HG02571 (cell line): ENCODE results near the gene WWOX.

Source experiments
- ATAC-seq: cut with Tn5 transposase; IDR thresholded peaks from one replicate; pipeline ENCODE4 v1.9.1; 2021; ENCODE audit warnings: mild to moderate bottlenecking, moderate library complexity; ENCODE audit not compliant: unreplicated experiment

Gene WWOX

DNA sequence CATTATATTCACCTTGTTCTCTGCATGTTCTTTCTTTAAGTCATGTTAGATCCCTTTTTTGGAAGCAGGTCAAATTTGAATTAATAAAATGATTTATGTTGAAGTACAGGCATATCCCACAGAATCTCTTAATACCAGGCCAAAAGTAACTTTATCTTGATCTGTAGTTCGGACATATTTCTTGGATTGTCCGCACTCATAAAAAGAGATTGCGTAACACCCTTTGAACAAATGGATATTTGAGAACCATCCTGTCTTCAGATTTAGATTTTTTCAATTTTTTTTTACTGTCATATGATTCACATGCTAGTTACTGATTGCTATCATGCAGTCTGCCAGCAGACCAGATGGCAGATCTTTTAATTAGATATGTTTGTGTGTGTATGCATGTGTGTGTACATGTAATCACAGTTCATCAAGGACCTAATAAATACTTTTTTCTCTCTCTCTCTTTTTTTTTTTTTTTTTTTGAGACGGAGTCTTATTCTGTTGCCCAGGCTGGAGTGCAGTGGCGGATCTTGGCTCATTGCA lies 352.6 kb downstream of the WWOX start:
- ATAC-seq = no peak

DNA sequence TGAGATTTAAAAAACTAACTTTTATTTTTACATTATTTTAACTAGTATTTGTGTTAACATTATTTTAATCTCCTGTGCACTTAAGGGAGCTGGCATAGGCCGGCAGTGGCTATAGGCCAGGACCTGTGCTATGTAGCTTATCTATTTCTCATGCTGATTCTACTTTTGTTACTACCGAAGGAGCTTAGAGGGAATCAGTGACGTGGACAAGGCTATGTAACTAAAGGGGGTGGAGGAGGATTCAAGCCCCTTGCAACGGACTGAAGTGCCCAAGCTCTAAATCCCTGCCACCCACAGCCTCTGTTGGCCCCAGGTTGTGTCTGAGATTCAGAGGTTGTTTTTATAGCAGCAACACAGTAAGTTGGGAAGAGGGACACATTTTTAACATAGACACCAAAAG lies 356.4 kb downstream of the WWOX start:
- no peak for ATAC-seq

DNA sequence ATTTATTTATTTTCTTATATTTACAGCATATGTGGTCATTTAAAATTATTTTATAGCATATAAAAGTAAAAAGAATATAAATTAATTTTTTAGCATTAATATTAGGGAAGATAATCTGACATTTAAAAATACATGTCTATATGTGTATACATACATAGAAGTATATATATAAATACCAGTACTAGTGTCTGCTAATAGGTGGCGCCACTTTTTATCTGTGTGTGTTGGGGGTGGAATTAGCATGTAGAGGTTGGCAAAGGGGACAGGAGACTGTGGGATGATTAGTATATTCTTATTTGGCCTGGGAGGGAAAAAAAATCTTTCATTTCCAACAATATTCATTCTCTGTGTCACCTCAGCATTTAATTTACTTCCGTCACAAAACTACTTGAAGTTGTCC lies 359.1 kb downstream of the WWOX start:
- no peak for ATAC-seq

DNA sequence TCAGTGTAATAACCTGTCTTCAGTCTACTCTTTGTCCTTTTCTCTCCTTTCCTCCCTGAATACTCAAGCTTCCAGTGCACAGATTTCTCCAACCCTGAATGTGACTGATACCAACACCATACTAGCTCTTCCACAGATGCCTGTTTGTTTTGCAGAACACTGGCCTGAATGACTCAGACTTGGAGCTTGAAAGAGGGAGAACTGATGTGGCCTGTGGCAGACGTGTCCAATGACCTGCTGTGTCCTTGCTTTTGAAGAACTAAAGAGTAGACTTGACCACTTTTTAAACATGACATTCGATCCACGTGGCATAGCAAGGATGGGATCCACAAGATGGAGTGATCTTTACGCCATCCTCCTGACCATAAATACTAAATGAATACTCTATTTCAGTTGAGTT lies 361.0 kb downstream of the WWOX start:
- no peak for ATAC-seq

DNA sequence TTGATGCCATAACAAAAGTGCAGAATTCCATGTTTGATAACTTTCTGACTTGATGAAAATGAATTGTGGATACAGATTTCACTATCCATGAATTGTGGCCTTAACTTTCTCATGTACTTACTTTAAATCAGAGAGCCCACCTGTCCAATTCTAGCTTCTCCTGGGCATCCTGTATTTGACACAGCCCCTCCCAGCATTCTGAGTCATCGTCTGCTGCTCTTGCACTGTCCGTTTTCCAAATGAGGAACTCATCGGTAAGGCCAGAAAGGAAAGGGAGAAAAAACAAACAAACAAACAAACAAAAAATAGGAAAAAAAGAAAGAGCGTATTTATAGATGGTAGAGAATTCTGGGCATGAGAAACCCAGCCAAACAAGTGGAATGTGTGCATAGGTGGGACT lies 361.6 kb downstream of the WWOX start:
- ATAC-seq = no peak

DNA sequence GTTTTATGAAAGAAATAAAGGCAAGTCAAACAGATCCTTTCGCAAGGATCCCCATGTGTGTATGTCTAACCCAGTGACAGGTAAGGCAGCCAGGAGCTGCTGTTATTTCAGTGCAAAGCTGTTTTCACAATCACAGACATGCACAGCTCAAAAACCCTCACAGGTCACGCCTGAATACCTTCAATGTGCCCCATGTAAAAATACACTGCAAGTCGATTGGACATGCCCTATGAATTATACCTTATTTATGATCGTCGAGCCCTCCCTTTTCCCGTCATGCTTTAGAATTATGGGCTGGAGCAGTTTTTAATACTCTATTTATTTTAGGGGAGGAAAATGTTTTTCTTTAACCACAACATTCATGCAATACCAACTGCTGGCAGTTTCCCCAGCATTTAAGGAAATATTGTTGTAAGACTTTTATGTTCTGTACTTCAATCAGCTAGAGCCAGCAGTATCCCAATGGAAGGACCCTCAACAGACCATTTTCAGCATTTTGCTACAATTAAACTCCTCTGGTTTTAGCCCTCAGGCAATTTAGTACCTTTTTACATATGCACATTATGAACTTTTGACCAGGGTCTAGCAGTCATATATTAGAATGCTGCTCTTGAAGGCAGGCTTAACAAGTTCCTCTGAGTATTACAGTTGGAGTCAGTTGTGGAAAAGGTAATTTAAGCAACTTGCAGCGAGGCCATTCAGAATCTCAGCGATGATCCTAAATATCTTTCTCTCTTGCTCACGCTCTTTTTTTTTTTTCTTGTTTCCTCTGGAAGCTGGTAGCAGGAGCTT lies 362.2 kb downstream of the WWOX start:
- no peak for ATAC-seq

DNA sequence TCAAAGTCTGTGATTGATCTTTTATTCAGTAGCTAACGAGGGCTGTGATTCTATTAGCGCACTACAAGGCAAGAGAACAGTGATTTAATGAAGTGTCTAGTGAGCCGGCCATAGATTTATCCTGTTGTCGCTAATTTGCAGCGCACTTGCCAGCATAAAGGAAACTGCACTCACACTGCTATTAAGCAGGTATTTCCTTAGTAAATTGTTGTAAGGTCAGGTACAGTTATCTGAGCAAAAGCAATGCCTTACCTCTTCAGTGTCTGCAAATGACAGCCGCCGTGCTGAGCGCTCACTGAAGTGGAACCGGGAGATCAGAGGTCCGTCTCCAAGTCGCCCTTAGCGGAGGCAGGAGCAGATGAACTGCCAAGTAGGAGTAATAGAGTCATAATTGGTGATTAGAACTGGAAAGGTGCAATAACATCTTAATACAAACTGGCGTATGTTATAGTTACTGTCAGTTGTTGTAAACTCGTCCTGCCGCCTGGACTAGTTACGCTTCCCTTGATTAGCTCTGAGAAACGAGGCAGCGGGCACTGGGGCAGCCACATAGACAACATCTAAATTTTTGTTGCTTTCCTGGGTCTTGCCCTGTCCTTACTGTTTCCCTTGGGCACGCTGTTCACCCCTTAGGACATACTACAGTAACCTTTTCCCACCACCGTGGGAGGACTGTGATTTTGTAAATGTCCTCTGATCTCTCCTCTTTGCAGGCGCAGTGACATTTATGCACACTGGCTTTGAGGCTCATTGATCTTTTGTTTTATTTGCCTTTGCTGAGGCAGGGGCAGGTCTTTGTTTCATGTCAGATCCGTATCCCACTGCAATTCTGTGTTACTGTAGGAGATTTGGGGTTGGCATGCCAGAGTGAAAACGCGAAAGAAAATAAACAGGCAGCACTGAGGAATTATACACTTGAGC lies 363.1 kb downstream of the WWOX start:
- ATAC-seq = no peak

DNA sequence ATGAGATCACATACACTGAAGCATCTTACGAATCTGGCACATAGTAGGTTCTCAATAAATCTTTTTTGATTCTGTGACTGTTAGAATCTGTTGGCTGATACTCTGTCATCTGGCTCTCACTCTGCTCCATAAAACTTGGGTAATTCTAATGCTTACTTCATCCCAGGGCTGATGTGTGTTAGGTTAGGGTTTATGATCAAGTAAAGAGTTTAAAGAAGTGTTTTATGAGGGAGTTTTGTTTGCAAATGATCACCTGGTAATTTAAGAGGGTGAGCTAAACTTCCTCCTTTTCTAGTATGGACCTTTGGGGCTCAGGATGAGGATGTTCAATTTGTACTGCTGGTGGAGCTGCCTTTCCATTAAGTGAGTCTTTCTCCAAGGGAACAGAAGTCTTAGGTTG lies 364.1 kb downstream of the WWOX start:
- ATAC-seq = no peak

DNA sequence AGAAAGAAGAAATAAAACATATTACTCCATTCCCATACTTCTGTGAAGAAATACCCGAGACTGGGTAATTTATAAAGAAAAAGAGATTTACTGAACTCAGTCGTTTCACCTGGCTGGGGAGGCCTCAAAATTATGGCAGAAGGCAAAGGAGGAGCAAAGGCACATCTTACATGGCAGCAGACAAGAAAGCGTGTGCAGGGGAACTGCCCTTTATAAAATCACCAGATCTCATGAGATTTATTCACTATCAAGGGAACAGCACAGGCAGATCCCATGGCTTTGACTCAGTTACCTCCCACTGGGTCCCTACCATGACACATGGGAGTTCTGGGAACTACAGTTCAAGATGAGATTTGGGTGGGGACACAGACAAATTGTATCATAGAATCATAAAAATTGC lies 365.4 kb downstream of the WWOX start:
- no peak for ATAC-seq

DNA sequence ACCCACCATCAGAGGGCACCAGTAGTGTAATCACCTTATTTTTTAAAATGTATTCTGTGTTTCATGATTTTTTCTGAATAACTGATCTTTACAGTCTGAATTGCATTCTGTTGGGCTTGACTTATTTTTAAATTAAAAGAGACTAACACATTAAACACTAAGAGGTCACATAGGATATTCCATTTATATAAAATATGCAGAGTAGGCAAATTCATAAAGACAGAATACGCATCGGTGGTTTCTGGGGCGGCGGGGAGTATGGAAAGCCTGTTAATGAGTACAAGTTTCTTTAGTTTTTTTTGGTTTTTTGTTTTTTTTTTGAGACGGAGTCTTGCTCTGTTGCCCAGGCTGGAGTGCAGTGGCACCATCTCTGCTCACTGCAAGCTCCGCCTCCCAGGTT lies 366.3 kb downstream of the WWOX start:
- ATAC-seq = no peak

DNA sequence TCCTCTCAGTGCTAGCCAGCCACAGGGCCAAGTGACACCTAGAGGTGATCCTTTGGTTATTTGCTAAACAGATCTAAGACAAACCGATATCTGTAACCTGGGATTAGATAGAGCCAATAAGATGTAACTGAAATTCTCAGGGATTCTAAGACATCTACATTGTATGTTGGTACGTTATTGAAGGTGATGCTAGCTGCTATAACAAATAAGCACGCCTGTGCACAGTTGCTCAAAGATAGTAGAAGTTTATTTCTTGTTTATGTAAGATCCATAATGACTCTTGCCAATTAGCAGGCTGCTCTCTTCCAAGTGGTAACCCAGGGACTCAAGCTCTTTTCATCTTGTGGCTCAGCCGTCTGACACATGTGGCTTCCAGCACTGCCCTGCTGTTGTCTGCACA lies 370.3 kb downstream of the WWOX start:
- ATAC-seq = no peak

DNA sequence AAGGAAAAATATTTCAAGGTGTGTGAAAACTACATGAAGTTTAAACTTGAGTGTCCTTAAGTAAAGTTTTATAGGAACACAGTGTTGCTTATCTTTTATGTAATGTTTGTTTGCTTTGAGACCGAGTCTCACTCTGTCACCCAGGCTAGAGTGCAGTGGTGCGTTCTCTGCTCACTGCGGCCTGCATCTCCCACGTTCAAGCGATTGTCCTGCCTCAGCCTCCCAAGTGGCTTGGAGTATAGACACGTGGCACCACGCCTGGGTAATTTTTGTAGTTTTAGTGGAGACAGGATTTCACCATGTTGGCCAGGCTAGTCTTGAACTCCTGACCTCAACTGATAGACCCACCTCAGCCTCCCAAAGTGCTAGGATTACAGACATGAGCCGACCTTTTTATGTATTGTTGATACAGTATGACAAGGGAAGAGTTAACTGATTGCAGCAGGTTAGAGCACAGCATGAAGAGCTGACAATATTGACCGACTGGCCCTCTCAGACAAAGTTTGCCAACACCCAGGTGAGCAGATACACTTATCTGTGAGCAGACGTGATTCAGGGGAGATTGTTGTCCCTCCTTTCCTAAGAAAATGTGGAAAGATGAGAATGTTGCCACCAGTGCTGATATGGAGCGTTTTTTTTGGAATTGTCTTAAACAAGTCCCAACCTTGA lies 373.7 kb downstream of the WWOX start:
- ATAC-seq = no peak

DNA sequence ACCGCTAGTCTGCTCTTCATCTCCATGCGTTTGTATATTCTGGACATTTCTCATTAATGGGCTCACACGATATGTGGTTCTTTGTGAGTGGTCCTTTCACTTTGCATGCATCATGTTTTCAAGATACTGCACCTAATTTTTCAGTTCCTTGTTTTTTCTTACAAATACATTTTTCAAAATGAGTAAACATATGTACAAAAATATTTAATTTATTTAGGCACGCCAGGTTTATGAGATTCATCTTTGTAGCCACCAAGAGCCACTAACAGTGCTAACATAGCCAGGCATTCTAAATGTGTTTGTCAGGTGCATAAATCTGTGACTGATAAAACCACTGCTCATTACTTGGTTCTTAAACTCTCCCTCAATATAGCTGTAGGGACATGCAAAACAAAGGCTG lies 375.3 kb downstream of the WWOX start:
- peak; percentile 48 for ATAC-seq

DNA sequence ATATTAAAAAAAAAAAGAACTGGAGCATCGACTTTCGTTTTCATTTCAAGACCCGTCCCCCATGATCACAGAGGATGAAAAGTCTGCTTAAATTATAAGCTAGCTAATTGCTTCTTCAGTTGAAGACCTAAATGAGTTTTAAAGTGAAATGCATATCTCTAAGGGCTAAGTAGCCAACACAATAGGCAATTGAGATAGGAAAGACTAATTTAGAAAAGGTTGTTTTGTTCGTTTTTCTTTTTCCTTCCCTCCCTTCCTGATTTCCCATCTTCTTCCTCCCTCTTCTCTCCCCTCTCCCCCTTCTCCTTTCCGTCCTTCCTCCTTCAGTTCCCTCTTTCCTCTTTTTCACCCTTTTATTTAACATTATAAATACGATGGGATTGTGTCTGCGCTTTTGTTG lies 377.2 kb downstream of the WWOX start:
- no peak for ATAC-seq

DNA sequence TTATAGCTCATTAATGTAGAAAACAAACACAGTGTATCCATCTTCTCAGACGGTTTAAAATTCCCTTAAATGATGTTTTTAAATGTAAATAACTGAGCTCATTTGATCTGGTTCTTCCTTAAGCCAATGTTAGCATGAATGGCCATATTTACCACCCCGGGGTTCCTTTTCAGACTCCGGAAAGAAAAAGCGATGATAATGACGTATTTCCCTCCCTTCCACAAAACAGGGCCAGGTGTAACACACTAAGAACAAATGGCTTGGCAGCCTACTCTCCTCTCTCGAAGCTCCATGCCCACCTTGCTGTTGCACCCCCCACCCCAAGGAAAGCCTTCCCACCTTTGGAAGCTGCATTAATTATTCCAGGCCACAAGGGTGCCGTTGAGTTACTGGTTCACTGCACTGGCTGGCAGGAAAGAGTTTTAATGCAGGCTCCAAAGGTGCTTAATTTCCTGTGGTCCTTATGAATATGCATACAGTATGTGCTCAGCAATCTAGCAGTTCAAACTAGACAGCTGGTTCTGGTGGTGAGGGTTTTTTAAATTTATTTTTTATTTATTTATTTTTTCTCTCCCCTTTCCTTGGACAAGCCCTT lies 378.9 kb downstream of the WWOX start:
- ATAC-seq = no peak

DNA sequence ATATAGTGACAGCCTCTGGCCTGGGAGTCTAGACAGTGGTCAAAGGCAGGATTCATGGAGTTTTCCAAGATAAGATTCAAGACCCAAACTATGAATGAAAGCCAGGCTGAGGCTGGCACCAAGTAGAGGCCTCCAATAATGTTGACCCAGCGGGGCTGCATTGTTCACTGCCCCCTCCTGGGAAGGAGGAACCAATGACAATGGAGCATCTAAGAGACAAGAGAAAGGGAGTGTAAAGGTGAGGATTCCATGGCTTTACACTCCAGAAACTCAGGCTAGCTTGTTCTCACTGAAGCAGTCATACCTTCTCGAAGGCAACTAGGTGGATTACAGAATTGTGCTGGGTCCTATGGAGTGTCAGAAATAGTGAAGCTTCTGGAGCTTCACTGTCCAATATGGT lies 380.3 kb downstream of the WWOX start:
- ATAC-seq = no peak

DNA sequence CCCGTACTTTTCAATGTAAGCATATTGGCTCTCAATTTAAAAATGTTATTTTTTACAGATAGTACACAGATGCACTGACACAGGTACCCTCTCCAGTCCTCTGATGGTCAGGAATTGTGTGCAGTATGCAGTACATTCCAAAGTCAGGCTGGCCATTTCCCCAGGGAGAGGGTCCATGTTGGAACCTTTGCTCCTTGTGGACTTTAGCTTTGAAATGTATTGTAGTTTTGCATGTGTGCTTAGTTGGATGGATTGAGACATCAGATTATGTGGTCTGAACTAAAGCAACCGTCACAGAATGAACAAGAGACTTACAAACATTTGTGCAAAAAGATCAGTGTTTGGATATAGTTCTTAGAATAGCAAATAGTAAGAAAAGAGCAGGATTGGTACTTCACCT lies 381.1 kb downstream of the WWOX start:
- no peak for ATAC-seq

DNA sequence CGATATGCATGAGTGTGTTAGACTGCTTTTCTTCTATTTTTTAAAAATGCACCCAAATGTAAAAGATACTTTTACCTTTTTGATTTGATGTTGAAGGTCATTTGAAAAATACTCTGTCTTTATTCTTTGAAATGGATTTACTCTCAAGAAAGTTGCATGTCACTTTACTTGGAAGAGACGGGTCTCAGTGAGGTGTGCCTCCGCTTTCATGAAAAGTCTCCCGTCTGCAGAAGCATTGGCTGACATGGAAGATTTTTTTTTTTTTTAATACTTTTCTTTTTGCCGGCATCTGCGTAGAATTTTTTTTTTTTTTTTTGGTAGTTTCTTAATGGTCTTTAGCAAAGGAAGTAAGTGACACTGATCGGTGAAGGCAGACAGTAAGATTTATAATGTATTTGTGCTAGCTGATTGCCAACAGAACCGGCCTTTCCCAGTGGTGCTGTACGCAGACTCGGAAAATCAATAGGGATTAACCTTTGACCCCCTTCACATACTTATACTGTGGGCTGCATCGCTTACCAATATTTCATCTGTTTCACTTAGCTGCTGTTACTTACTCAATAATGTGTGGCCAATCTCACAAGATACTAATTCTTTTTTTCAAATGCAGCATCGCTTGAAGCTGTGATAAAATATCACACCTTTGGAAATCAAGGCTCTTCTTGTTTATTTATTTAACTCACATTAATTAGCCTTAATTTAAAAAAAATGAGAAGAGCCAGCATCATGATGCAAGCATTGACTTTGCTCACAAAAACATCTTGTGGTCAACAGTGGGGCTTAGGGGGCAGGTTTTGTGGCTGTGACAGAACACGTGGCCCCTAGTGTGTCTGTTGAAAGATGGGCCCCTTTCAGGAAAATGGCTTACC lies 383.9 kb downstream of the WWOX start:
- no peak for ATAC-seq

DNA sequence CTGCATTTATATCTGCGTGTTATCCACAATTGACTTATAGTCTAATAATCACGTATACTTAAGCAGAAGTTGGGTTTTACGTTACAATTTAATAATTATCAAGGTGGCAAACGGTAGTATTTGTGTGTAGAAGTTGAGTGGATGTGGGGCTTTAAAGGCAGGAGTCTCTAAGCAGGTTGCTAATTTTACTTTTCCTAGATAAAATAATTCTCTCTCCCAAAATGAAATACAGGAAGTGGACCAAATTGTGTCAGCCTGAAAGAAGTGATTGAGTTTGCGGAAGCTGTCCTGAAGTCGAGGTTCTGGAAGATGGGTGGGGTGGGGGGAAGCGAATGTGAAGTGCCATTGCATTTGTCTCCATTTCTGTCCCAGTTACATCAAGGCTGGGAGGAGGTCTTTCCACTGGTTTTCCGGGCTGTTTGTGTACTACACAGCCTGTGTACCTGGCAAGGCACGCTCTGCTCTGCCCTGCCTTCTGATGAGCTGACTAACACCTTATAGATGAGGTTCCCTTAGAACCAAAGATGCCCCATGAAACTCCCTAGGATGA lies 385.1 kb downstream of the WWOX start:
- ATAC-seq = no peak
